GM12865 (cell line): Measurements from ENCODE around the gene PRSS12.

Experiments used
- DNase-seq: peaks from one replicate; pipeline ENCODE4 v3.0.0; 2010; ENCODE audit warnings: low read depth
- H3K4me3 ChIP-seq: 2 replicates; pipeline ENCODE4 v1.5.1; 2011; ENCODE audit warnings: mild to moderate bottlenecking, low read depth, low read length, control low read depth
- CTCF ChIP-seq: IDR thresholded peaks from 2 replicates; pipeline ENCODE4 v1.5.1; 2011; ENCODE audit warnings: low read length, control low read depth, low read depth, inconsistent platforms; ENCODE audit not compliant: insufficient read depth; ENCODE audit errors: missing control alignments

The PRSS12 gene

DNA sequence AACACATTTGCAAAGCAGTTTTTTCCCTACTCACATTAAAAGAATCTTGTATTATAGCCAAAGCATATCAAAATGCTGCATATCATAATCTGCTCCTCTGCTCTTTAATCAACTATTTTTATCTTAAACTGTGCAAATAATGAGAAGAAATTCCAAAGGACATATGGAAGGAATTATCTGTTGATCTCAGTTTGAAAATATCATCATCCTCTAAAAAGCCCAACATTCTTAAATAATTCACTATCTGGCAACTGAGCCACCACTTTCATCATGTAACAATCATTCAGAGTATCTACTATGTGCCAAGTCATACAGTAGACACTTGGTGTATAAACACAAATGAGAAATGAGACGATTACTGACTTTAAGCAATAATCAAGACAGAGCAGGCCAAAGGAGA lies 63.0 kb downstream of the PRSS12 start:
- H3K4me3 ChIP-seq = no peak overlapping the region
- no peak for TF ChIP-seq CTCF
- DNase-seq = no peak

DNA sequence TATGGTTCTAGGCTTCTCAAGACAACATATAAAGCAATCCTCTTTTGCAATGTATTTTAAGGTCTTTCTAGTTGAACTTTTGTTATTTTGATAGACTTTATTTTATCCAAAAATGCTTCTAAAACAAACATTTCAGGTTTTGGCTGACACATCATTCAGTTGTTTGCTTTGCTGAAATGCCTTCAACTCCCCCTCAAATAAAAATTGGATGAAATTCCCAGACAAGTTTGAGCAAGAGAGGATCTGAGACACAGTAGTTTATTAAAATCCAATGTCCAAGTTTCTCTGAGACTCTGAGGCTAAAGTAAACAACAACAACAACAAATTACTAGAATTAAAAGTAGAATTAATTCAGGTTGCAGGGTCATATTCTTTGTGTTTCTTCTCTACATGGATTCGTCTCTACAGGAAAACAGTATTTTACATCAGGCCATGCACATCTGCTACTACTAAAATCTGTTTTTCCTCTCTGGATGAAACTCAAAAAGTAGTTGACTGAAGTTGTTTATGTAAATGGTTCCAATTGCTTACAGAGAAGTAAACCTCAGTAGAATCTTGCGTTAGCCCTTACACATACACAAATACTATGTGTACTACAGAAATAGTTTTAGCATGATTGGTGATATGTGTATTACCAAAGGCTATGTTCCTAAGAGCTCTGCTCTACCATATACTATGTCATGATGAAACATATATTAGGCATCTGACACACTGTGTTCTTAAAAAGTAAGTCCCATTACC lies 64.9 kb downstream of the PRSS12 start:
- no peak overlapping the region for H3K4me3 ChIP-seq
- DNase-seq = no peak
- TF ChIP-seq CTCF = no peak

GRCh38 chr4:118286685-118287084 lies 66.1 kb downstream of the PRSS12 start:
- H3K4me3 ChIP-seq = no peak overlapping the region
- no peak for DNase-seq
- no peak for TF ChIP-seq CTCF

DNA sequence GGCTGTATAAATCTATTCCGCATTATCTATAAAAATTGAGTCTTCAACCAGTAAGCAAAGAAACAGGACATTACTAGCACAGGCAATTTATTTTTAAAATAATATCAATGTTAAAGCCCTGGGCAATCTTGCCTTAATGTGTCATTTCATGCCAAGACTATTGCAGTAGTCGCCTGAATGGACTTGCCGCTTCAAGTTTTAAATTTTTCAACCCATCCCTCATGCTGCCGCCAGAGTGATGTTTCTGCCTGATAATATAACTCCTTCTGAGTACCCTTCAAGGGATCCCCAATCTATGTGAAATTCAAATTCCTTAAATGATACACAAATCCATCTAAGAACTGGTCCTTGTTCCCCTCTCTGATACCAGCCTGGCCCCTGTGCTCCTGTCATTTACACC lies 66.9 kb downstream of the PRSS12 start:
- H3K4me3 ChIP-seq = no peak overlapping the region
- DNase-seq = no peak
- TF ChIP-seq CTCF = no peak

- DNase-seq = peak; percentile 39
- TF ChIP-seq CTCF = no peak
- H3K4me3 ChIP-seq = no peak overlapping the region
These were observed 68.6 kb downstream of the PRSS12 start for GRCh38 chr4:118284169-118284568.

DNA sequence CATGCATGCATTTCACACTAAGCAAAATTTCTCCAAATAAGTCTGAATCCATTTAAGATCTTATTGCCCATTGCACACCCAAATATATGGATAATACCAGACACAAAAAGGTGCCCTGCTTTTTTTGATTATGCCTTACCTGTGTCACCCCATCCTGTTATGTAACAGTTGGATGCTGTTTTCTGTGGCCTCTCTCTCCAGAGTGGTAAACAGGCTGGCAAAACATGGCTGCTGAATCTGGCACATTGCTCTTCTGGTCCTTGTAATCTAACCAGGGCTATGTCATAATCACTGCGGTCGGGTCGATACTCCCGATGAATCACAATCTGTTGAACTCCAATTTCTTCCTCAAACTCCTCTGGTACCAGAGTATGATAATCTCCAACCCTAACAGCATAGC lies 70.1 kb downstream of the PRSS12 start:
- no peak for TF ChIP-seq CTCF
- DNase-seq = peak; percentile 18
- no peak overlapping the region for H3K4me3 ChIP-seq
